PC-3 (cell line): ENCODE data around the gene TBC1D5. TPM values are rescaled to one million over a fixed set of nuclear protein-coding genes. Genes with fewer than 3 reads are reported as not detected.

ENCODE experiments used
- ATAC-seq: fragments of 200-7000 bp; cut with Tn5 transposase; 2 replicates; pipeline ENCODE4 v1.9.1; 2020; ENCODE audit warnings: mild to moderate bottlenecking, moderate library complexity
- BruUV-seq: library from RNA; stranded (reverse); fragments of 400-500 nt; replicated peaks from 2 replicates; lab custom pipeline; 2021; lab: Mats Ljungman, UMichigan
- CTCF ChIA-PET: fragments of 300-600 bp; sonication (Branson Sonifier 250); formaldehyde crosslinking; loops from one replicate; lab custom pipeline; 2022; ENCODE audit warnings: antibody characterized with exemption; lab: Charles Lee
- POLR2A ChIA-PET: fragments of 300-600 bp; sonication (Branson Sonifier 250); formaldehyde crosslinking; loops from one replicate; lab custom pipeline; 2022; ENCODE audit warnings: antibody characterized with exemption; ENCODE audit not compliant: unreplicated experiment; lab: Charles Lee
- DNase-seq: peaks from one replicate; pipeline ENCODE4 v3.0.0-alpha.2; 2015
- H2AFZ ChIP-seq: fragments of 300-600 bp; sonication (generic); 2 replicates; pipeline ENCODE4 v1.6.0; 2016; ENCODE audit warnings: antibody characterized with exemption, low read length
- H3F3A ChIP-seq: fragments of 300-600 bp; sonication (generic); one replicate; pipeline ENCODE4 v1.6.0; 2017; ENCODE audit warnings: antibody characterized with exemption, low read length, control low read depth, mild to moderate bottlenecking; ENCODE audit not compliant: unreplicated experiment
- H3K27ac ChIP-seq: fragments of 300-600 bp; sonication (generic); 2 replicates; pipeline ENCODE4 v1.5.1; 2016; ENCODE audit warnings: mild to moderate bottlenecking, low read length
- H3K27me3 ChIP-seq: fragments of 300-600 bp; sonication (generic); 2 replicates; pipeline ENCODE4 v1.6.1; 2016; ENCODE audit warnings: low read length, mixed read lengths
- H3K36me3 ChIP-seq: fragments of 300-600 bp; sonication (generic); 2 replicates; pipeline ENCODE4 v1.6.1; 2016; ENCODE audit warnings: low read depth, mixed run types, low read length, mixed read lengths
- H3K4me1 ChIP-seq: fragments of 300-600 bp; sonication (generic); 2 replicates; pipeline ENCODE4 v1.5.1; 2016; ENCODE audit warnings: low read length; ENCODE audit not compliant: insufficient read depth
- H3K4me2 ChIP-seq: fragments of 300-600 bp; sonication (generic); 2 replicates; pipeline ENCODE4 v1.6.0; 2016; ENCODE audit warnings: low read length
- H3K4me3 ChIP-seq: fragments of 300-600 bp; sonication (generic); 2 replicates; pipeline ENCODE4 v1.5.1; 2016; ENCODE audit warnings: mild to moderate bottlenecking, low read length, mixed read lengths
- H3K79me2 ChIP-seq: fragments of 300-600 bp; sonication (generic); 2 replicates; pipeline ENCODE4 v1.6.1; 2017; ENCODE audit warnings: low read length, mixed read lengths
- H3K9ac ChIP-seq: fragments of 300-600 bp; sonication (generic); 2 replicates; pipeline ENCODE4 v1.6.0; 2016; ENCODE audit warnings: mild to moderate bottlenecking, low read length
- H3K9me2 ChIP-seq: fragments of 300-600 bp; sonication (generic); replicated peaks from 2 replicates; pipeline ENCODE4 v1.6.1; 2016; ENCODE audit warnings: mixed run types, low read length, mixed read lengths
- H3K9me3 ChIP-seq: fragments of 300-600 bp; sonication (generic); 2 replicates; pipeline ENCODE4 v1.6.1; 2016; ENCODE audit warnings: low read length, mixed read lengths
- H4K20me1 ChIP-seq: fragments of 300-600 bp; sonication (generic); 2 replicates; pipeline ENCODE4 v1.6.1; 2016; ENCODE audit warnings: low read length, mixed read lengths
- CTCF ChIP-seq: fragments of 300-600 bp; sonication (generic); conservative IDR thresholded peaks from 2 replicates; pipeline ENCODE4 v1.5.1; 2017; ENCODE audit warnings: antibody characterized with exemption, low read depth, mild to moderate bottlenecking, low read length
- EZH2 ChIP-seq: fragments of 300-600 bp; sonication (generic); IDR thresholded peaks from one replicate; pipeline ENCODE4 v1.6.1; 2017; ENCODE audit warnings: antibody characterized with exemption, mild to moderate bottlenecking, low read length; ENCODE audit not compliant: unreplicated experiment
- EZH2phosphoT487 ChIP-seq: fragments of 300-600 bp; sonication (generic); IDR thresholded peaks from 2 replicates; pipeline ENCODE4 v1.6.1; 2018; ENCODE audit warnings: mild to moderate bottlenecking, antibody characterized with exemption, low read length, borderline replicate concordance
- intact Hi-C: fragments of 100-400 bp; cut with micrococcal nuclease; formaldehyde crosslinking; loops from 2 replicates; pipeline ENCODE4 v1.9.0; 2023
- total RNA-seq: library from RNA; depleted of rRNA; stranded (reverse); fragments of >200 nt; gene quantifications from 2 replicates; pipeline ENCODE4 v1.2.3, GENCODE V29; 2014

Gene TBC1D5
- total RNA-seq, 1 experiment from 2014 or later: 54.5 TPM

GRCh38 chr3:17140670-17141505 is 601.5 kb downstream of the TBC1D5 start:
- POLR2A ChIA-PET: no interaction called here
- TF ChIP-seq EZH2 (no peak), CTCF (peak; percentile 40; the same call in 1 of the 2 replicates)
- no peaks in the 10 kb centered on the region for H3K79me2 ChIP-seq
- ATAC-seq (peak; percentile 83), DNase-seq (peak; percentile 37)
- H3K4me2 ChIP-seq: no peak overlapping the region
- no TSS peak for BruUV-seq
- H3K4me1 ChIP-seq: no peaks in the 10 kb centered on the region
- H4K20me1 ChIP-seq: no peaks in the 10 kb centered on the region
- no peaks in the 10 kb centered on the region for H3K9me2 ChIP-seq
- H3K9me3 ChIP-seq: no peaks in the 10 kb centered on the region
- no peaks in the 10 kb centered on the region for H3K36me3 ChIP-seq
- no peak overlapping the region for H3K27ac ChIP-seq
- no peak overlapping the region for H3K4me3 ChIP-seq
- H3F3A ChIP-seq: no peaks in the 10 kb centered on the region
- no peak overlapping the region for H2AFZ ChIP-seq
- H3K9ac ChIP-seq: no peak overlapping the region
- intact Hi-C loops: no loop called here
- H3K27me3 ChIP-seq: no peaks in the 10 kb centered on the region
- CTCF ChIA-PET: no interaction called here

GRCh38 chr3:17138246-17139039 is 604.0 kb downstream of the TBC1D5 start:
- ChIA-PET POLR2A (no interaction called here), CTCF (no interaction called here)
- Histone ChIP-seq H3F3A (no peaks in the 10 kb centered on the region), H2AFZ (no peak overlapping the region), H3K9me2 (no peaks in the 10 kb centered on the region), H3K36me3 (no peaks in the 10 kb centered on the region), H3K4me3 (no peak overlapping the region), H3K27ac (no peak overlapping the region), H3K9me3 (no peaks in the 10 kb centered on the region), H3K27me3 (no peaks in the 10 kb centered on the region), H3K4me1 (no peaks in the 10 kb centered on the region), H4K20me1 (no peaks in the 10 kb centered on the region), H3K4me2 (no peak overlapping the region), H3K79me2 (no peaks in the 10 kb centered on the region), H3K9ac (no peak overlapping the region)
- peak; percentile 18 for DNase-seq
- BruUV-seq: no TSS peak
- TF ChIP-seq EZH2 (no peak), CTCF (no peak), EZH2phosphoT487 (no peak)
- intact Hi-C loops: no loop called here
- ATAC-seq: no peak
